Osteoblast (primary cell): Measurements from ENCODE around the gene RYR3. TPM values are rescaled to one million over a fixed set of nuclear protein-coding genes. Genes with fewer than 3 reads are reported as not detected.
"Not testable (repeated sequence)": the region's sequence is repeated elsewhere in the genome, so short reads cannot be mapped to it uniquely, and the experiment has no call there.

ENCODE experiments used
- DNase-seq: peaks from one replicate; pipeline ENCODE4 v3.0.0; 2011; ENCODE audit warnings: low spot score, mixed read lengths; ENCODE audit not compliant: insufficient read length; ENCODE audit errors: missing footprints
- H2AFZ ChIP-seq: 2 replicates; pipeline ENCODE4 v1.6.0; 2011; ENCODE audit warnings: mild to moderate bottlenecking, low read length
- H3K27ac ChIP-seq: 2 replicates; pipeline ENCODE4 v1.5.1; 2011; ENCODE audit warnings: mild to moderate bottlenecking, low read depth, low read length, moderate library complexity
- H3K27me3 ChIP-seq: 2 replicates; pipeline ENCODE4 v1.6.0; 2012; ENCODE audit warnings: mild to moderate bottlenecking, control low read depth, inconsistent platforms, low read length, moderate library complexity; ENCODE audit not compliant: insufficient read depth
- H3K36me3 ChIP-seq: 2 replicates; pipeline ENCODE4 v1.5.1; 2011; ENCODE audit warnings: mild to moderate bottlenecking, low read length, control low read depth, moderate library complexity; ENCODE audit not compliant: insufficient read depth
- H3K4me1 ChIP-seq: 2 replicates; pipeline ENCODE4 v1.5.1; 2011; ENCODE audit warnings: mild to moderate bottlenecking, low read length, control low read depth, moderate library complexity; ENCODE audit not compliant: insufficient read depth
- H3K4me2 ChIP-seq: 2 replicates; pipeline ENCODE4 v1.6.0; 2011; ENCODE audit warnings: mild to moderate bottlenecking, low read length; ENCODE audit not compliant: insufficient read depth
- H3K4me3 ChIP-seq: fragments of 200-600 bp; sonication (generic); 3 replicates; pipeline ENCODE4 v1.5.1; 2012; ENCODE audit warnings: mild to moderate bottlenecking, low read length, inconsistent platforms; ENCODE audit not compliant: insufficient read depth
- H3K79me2 ChIP-seq: 2 replicates; pipeline ENCODE4 v1.6.0; 2012; ENCODE audit warnings: mild to moderate bottlenecking, low read length, control low read depth, inconsistent platforms; ENCODE audit not compliant: insufficient read depth
- H3K9me3 ChIP-seq: 2 replicates; pipeline ENCODE4 v1.5.1; 2011; ENCODE audit warnings: low read depth, low read length, control low read depth
- H4K20me1 ChIP-seq: 2 replicates; pipeline ENCODE4 v1.6.0; 2012; ENCODE audit warnings: mild to moderate bottlenecking, low read length, control low read depth; ENCODE audit not compliant: insufficient read depth
- total RNA-seq: library from RNA; depleted of rRNA; stranded (reverse); fragments of >200 nt; gene quantifications from 2 replicates; pipeline ENCODE4 v1.2.3, GENCODE V29; 2012
- TF ChIP-seq, protein P1 (sequence below): IDR thresholded peaks from 2 replicates; pipeline ENCODE4 v1.5.1; 2011; ENCODE audit warnings: mild to moderate bottlenecking, low read depth, low read length, moderate library complexity; ENCODE audit errors: extremely low read depth

RYR3 gene
- total RNA-seq, 1 donor = not detected

DNA sequence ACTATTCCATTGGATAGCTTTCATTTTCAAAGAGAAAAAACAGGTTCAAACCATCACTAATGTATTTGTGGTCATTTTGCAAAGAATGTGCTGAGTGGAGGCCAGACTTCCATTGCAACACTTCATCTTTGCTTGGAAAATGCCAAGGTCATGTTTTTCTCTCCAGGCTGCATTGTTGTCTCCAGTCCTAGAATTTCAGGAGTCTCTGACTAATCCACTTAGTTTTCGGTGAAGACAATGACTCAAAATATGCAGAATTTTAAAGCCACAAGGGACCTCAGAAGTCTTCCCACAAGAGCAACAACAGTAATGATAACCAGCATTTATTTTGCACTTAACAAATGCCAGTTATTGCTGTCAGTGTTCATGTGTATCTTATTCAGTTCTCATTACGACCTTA, 277.0 kb downstream of the RYR3 start:
- no peaks in the 10 kb centered on the region for H3K79me2 ChIP-seq
- H3K27ac ChIP-seq = no peak overlapping the region
- no peak overlapping the region for H2AFZ ChIP-seq
- TF ChIP-seq, protein P1, sequence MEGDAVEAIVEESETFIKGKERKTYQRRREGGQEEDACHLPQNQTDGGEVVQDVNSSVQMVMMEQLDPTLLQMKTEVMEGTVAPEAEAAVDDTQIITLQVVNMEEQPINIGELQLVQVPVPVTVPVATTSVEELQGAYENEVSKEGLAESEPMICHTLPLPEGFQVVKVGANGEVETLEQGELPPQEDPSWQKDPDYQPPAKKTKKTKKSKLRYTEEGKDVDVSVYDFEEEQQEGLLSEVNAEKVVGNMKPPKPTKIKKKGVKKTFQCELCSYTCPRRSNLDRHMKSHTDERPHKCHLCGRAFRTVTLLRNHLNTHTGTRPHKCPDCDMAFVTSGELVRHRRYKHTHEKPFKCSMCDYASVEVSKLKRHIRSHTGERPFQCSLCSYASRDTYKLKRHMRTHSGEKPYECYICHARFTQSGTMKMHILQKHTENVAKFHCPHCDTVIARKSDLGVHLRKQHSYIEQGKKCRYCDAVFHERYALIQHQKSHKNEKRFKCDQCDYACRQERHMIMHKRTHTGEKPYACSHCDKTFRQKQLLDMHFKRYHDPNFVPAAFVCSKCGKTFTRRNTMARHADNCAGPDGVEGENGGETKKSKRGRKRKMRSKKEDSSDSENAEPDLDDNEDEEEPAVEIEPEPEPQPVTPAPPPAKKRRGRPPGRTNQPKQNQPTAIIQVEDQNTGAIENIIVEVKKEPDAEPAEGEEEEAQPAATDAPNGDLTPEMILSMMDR = no peak
- H3K4me2 ChIP-seq = no peak overlapping the region
- H3K36me3 ChIP-seq = no peaks in the 10 kb centered on the region
- no peaks in the 10 kb centered on the region for H4K20me1 ChIP-seq
- no peaks in the 10 kb centered on the region for H3K27me3 ChIP-seq
- no peak overlapping the region for H3K4me3 ChIP-seq
- H3K4me1 ChIP-seq = no peaks in the 10 kb centered on the region
- no peaks in the 10 kb centered on the region for H3K9me3 ChIP-seq
- DNase-seq = peak; percentile 21

DNA sequence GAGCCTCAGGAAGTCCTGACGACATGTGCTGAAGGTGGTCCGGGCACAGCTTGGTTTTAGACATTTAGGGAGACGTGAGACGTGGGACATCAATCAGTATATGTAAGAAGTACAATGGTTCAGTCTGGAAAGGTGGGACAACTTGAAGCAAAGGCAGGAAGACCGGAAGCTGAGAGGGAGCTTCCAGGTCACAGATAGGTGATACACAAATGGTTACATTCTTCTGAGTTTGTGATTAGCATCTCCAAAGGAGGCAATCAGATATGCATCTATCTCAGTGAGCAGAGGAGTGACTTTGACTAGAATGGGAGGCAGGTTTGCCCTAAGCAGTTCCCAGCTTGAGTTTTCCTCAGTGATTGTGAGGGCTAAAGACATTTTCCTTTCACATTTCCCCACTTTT, 282.1 kb downstream of the RYR3 start:
- H3K79me2 ChIP-seq = no peaks in the 10 kb centered on the region
- H3K9me3 ChIP-seq = no peaks in the 10 kb centered on the region
- no peaks in the 10 kb centered on the region for H3K4me1 ChIP-seq
- DNase-seq = no peak
- H4K20me1 ChIP-seq = no peaks in the 10 kb centered on the region
- H3K4me2 ChIP-seq = no peak overlapping the region
- H3K27ac ChIP-seq = no peak overlapping the region
- no peaks in the 10 kb centered on the region for H3K27me3 ChIP-seq
- no peaks in the 10 kb centered on the region for H3K36me3 ChIP-seq
- TF ChIP-seq, protein P1 = no peak
- no peak overlapping the region for H2AFZ ChIP-seq
- no peak overlapping the region for H3K4me3 ChIP-seq

DNA sequence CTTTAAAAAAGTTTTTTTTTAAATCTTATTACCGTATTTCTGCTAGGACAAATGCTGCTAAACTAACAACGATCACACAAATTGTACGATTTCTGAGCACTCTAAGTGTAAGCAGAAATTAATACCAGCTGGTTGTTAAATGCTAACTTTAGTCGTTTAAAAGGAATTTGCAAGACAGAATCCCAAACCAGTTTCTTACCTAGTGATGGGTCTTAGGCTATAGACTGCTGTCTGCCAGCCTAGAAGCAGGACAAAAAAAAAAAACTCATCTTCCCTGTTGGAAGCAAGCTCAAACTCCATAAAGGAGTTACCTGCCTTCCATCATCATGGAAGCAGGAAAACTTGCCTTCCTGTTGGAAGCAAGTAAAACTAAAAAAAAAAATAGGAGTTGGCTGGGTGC, 287.6 kb downstream of the RYR3 start:
- H3K79me2 ChIP-seq, H3K4me3 ChIP-seq, H3K36me3 ChIP-seq, H3K27me3 ChIP-seq, H3K4me2 ChIP-seq, H3K9me3 ChIP-seq, H4K20me1 ChIP-seq, H2AFZ ChIP-seq, DNase-seq, H3K27ac ChIP-seq, H3K4me1 ChIP-seq: not testable (repeated sequence)

DNA sequence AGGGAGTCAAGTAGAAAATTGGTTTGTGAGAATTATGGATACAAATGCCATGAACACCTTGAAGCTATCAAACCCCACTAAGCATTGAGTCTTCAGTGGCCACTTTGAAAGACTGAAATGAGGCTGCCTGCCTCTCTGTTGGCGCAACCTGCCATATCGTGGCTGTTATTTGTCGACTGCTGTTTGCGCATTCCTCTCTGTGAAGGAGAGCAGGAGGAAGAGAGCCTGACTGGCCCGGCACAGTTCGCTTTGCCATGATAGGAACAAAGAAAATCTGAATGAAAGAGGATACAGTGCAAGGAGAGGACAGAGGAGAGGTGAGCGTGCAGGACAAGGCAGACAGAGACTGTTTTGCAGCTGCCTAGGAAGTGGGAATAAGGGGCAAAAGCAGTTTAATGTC, 289.4 kb downstream of the RYR3 start:
- TF ChIP-seq, protein P1 = no peak
- Histone ChIP-seq H3K36me3 (no peaks in the 10 kb centered on the region), H3K4me2 (no peak overlapping the region), H3K79me2 (no peaks in the 10 kb centered on the region), H3K9me3 (no peaks in the 10 kb centered on the region), H3K27ac (no peak overlapping the region), H3K4me3 (no peak overlapping the region), H4K20me1 (no peaks in the 10 kb centered on the region), H2AFZ (no peak overlapping the region), H3K27me3 (no peaks in the 10 kb centered on the region), H3K4me1 (no peaks in the 10 kb centered on the region)
- DNase-seq = no peak
